Spleen (tissue), 11 donors: Measurements from ENCODE around the gene RIMS1. TPM values are rescaled to one million over a fixed set of nuclear protein-coding genes. Genes with fewer than 3 reads are reported as not detected.

Source experiments
- DNase-seq: peaks from one replicate; pipeline ENCODE4 v3.0.0-alpha.2; 2020
- H3K27ac ChIP-seq, 8 donors: fragments of 200-600 bp; sonication (generic) in 7 of 8; 1 replicate in 4 of 8; 2 replicates in 4 of 8; pipeline versions ENCODE4 v1.5.0 to v1.8.0; 2016 to 2021; ENCODE audit warnings: inconsistent platforms in 4 of 8, mild to moderate bottlenecking in 4 of 8, moderate library complexity in 1 of 8
- H3K27me3 ChIP-seq, 7 donors: fragments of 200-600 bp; sonication (generic) in 6 of 7; replicated peaks in 1 of 7; 1 replicate in 4 of 7; 2 replicates in 3 of 7; pipeline versions ENCODE4 v1.5.0 to v1.8.0; 2016 to 2021; ENCODE audit warnings: inconsistent platforms in 3 of 7, mild to moderate bottlenecking in 1 of 7
- H3K36me3 ChIP-seq, 6 donors: fragments of 200-600 bp; sonication (generic) in 5 of 6; 1 replicate in 4 of 6; 2 replicates in 2 of 6; pipeline versions ENCODE4 v1.5.0 to v1.8.0; 2016 to 2021; ENCODE audit warnings: inconsistent platforms in 2 of 6
- H3K4me1 ChIP-seq, 6 donors: fragments of 200-600 bp; sonication (generic) in 5 of 6; 1 replicate in 3 of 6; 2 replicates in 3 of 6; pipeline versions ENCODE4 v1.5.0 to v1.8.0; 2016 to 2021; ENCODE audit warnings: inconsistent platforms in 3 of 6
- H3K4me3 ChIP-seq, 8 donors: fragments of 200-600 bp; sonication (generic) in 7 of 8; 1 replicate in 4 of 8; 2 replicates in 4 of 8; pipeline versions ENCODE4 v1.5.0 to v1.8.0; 2016 to 2021; ENCODE audit warnings: inconsistent platforms in 4 of 8, mild to moderate bottlenecking in 4 of 8, moderate library complexity in 2 of 8
- H3K9me3 ChIP-seq, 8 donors: fragments of 200-600 bp; sonication (generic) in 7 of 8; 1 replicate in 4 of 8; 2 replicates in 4 of 8; pipeline versions ENCODE4 v1.5.0 to v1.8.0; 2016 to 2021; ENCODE audit warnings: inconsistent platforms in 4 of 8
- CTCF ChIP-seq, 11 experiments: fragments of 200-600 bp in 7 of 11; fragments of 450-650 bp in 4 of 11; sonication (generic) in 4 of 11; IDR thresholded peaks in 8 of 11; conservative IDR thresholded peaks in 3 of 11; 1 replicate in 7 of 11; 2 replicates in 4 of 11; pipeline versions ENCODE4 v1.4.0 to v1.8.0; 2016 to 2021; ENCODE audit warnings: antibody characterized with exemption in 11 of 11, inconsistent platforms in 4 of 11, mild to moderate bottlenecking in 1 of 11
- POLR2A ChIP-seq, 3 donors: fragments of 450-650 bp; IDR thresholded peaks; one replicate each; pipeline ENCODE4 v1.5.1; 2017; ENCODE audit warnings: antibody characterized with exemption in 3 of 3, mild to moderate bottlenecking in 1 of 3
- POLR2AphosphoS5 ChIP-seq, 3 donors: sonication (generic); formaldehyde crosslinking; IDR thresholded peaks; one replicate each; pipeline ENCODE4 v1.5.1; 2017; ENCODE audit warnings: antibody characterized with exemption in 3 of 3
- WGBS, 5 donors: extraction: QIAGEN DNeasy Blood & Tissue Kit in 3 of 5; methylation state at CpG; one replicate each; pipeline versions ENCODE4 v1.1.5 to v1.1.7; 2013 to 2018; 5-methylcytosine and 5-hydroxymethylcytosine counted together
- intact Hi-C: fragments of 100-400 bp; cut with DNase I; formaldehyde crosslinking; loops from one replicate; pipeline ENCODE4 v1.15.0; 2023; ENCODE audit warnings: low total_unique reads
- polyA plus RNA-seq, 3 donors: library from polyadenylated mRNA; stranded (reverse); fragments of 200-250 nt; gene quantifications; one replicate each; pipeline ENCODE4 v1.2.1, GENCODE V29; 2013
- total RNA-seq, 7 donors: library from RNA; depleted of rRNA in 3 of 7; stranded (reverse); fragments of >200 nt in 3 of 7; fragmentation: NEBNext Ultra II Directional in 4 of 7; extraction: Animal tissue kit (Norgen Biotek cat#: 25700) in 4 of 7; gene quantifications; one replicate each; pipeline versions ENCODE4 v1.1.0 to v1.2.1, GENCODE V29; 2016 to 2021
- donor health status: healthy with polysubstance abuse.
- donor health status: DM: no; HTN: no; CAD: no; lungs with moderate emphysema.
- donor health status: DM: no; HTN: no; CAD: no.
- donor health status: Bipolar disorder and iron deficiency.
- donor health status: healthy.
- donor health status: DM: no; HTN: no; CAD: no.
- donor health status: DM: yes; HTN: yes; CAD: no.

Gene RIMS1
- total and polyA plus RNA-seq, 10 donors, result not detected

DNA sequence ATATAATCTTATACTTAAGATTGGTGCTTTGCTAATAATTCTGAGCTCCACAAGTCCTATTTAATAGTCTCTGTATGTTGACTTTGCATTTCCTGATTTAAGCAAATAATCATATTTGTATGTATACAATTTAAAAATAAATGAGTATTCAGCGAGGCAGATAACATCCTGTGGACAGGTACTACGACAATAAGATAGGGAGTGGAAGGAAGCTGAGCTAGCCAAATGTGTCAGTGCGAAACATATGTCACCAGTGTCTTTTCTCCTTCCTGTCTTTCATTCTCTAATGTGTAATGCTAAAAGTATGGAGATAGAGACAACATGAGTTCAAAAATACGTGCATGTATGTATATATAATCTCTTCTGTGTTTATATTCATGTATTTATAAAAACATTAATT lies 375.9 kb downstream of the RIMS1 start:
- no peak overlapping the region for H3K4me3 ChIP-seq
- 55 to 78% (median 59%) methylated on average over 4 of the region's 4 CpGs for WGBS, 5 donors
- H3K9me3 ChIP-seq, result no peaks in the 10 kb centered on the region
- no peak for TF ChIP-seq POLR2AphosphoS5 (IDR thresholded peaks at IDR 0.05)
- TF ChIP-seq CTCF (IDR thresholded peaks at IDR 0.05 in 8 of 11, conservative IDR thresholded peaks at IDR 0.05 in 3 of 11), result no peak
- no peak for TF ChIP-seq POLR2A (IDR thresholded peaks at IDR 0.05)
- no peak for DNase-seq
- H3K27ac ChIP-seq, result no peak overlapping the region
- H3K36me3 ChIP-seq, result no peaks in the 10 kb centered on the region
- no peaks in the 10 kb centered on the region for H3K27me3 ChIP-seq
- intact Hi-C loops, result no loop called here
- H3K4me1 ChIP-seq, result no peaks in the 10 kb centered on the region

DNA sequence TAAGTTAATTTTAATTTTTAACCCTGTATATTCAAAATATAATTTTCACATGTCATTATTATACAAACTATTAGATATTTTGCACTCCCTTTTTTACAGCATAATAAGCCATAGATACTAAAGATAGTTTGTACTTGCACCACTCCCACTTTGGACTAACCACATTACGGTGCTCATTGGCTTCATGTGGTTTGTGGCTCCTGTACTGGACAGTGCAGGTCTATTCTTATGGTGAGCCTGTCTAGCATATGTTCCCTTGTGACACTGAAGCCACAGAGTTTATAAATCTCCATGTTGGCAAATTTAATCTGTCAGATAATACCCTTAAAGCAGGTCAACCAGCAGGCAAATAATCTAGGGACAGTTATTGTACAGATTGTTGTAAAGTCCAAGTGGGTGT lies 381.1 kb downstream of the RIMS1 start:
- no peak overlapping the region for H3K27ac ChIP-seq
- no peaks in the 10 kb centered on the region for H3K27me3 ChIP-seq
- H3K4me1 ChIP-seq, result no peaks in the 10 kb centered on the region
- intact Hi-C loops, result no loop called here
- DNase-seq, result no peak
- 76 to 94% (median 77%) methylated on average over 1 of the region's 1 CpG for WGBS, 5 donors
- no peak overlapping the region for H3K4me3 ChIP-seq
- TF ChIP-seq POLR2AphosphoS5 (IDR thresholded peaks at IDR 0.05) (no peak), POLR2A (IDR thresholded peaks at IDR 0.05) (no peak), CTCF (IDR thresholded peaks at IDR 0.05 in 8 of 11, conservative IDR thresholded peaks at IDR 0.05 in 3 of 11) (no peak)
- H3K9me3 ChIP-seq, result no peaks in the 10 kb centered on the region
- H3K36me3 ChIP-seq, result no peaks in the 10 kb centered on the region

GRCh38 chr6:72271531-72271930 lies 385.2 kb downstream of the RIMS1 start:
- Histone ChIP-seq H3K27me3 (no peaks in the 10 kb centered on the region), H3K9me3 (no peaks in the 10 kb centered on the region), H3K27ac (no peak overlapping the region), H3K4me1 (no peaks in the 10 kb centered on the region), H3K4me3 (no peak overlapping the region), H3K36me3 (no peaks in the 10 kb centered on the region)
- no peak for TF ChIP-seq POLR2A (IDR thresholded peaks at IDR 0.05)
- TF ChIP-seq POLR2AphosphoS5 (IDR thresholded peaks at IDR 0.05), result no peak
- TF ChIP-seq CTCF (IDR thresholded peaks at IDR 0.05 in 8 of 11, conservative IDR thresholded peaks at IDR 0.05 in 3 of 11), result no peak
- 35 to 61% (median 52%) methylated on average over 1 of the region's 1 CpG for WGBS, 5 donors
- intact Hi-C loops, result no loop called here
- DNase-seq, result no peak

- H3K4me1 ChIP-seq, result no peaks in the 10 kb centered on the region
- no peaks in the 10 kb centered on the region for H3K27me3 ChIP-seq
- H3K36me3 ChIP-seq, result no peaks in the 10 kb centered on the region
- no peak overlapping the region for H3K4me3 ChIP-seq
- intact Hi-C loops, result no loop called here
- no peak for DNase-seq
- no peaks in the 10 kb centered on the region for H3K9me3 ChIP-seq
- 65 to 81% (median 70%) methylated on average over 1 of the region's 1 CpG for WGBS, 5 donors
- TF ChIP-seq POLR2A (IDR thresholded peaks at IDR 0.05), result no peak
- no peak for TF ChIP-seq POLR2AphosphoS5 (IDR thresholded peaks at IDR 0.05)
- TF ChIP-seq CTCF (IDR thresholded peaks at IDR 0.05 in 8 of 11, conservative IDR thresholded peaks at IDR 0.05 in 3 of 11), result no peak
- H3K27ac ChIP-seq, result no peak overlapping the region
These were observed 386.6 kb downstream of the RIMS1 start for GRCh38 chr6:72272958-72273357.
